Mammary epithelial cell (primary cell): ENCODE measurements around the gene KDM4B.

Experiments used
- CTCF ChIP-seq, 2 donors: IDR thresholded peaks in 1 of 2; conservative IDR thresholded peaks in 1 of 2; 2 replicates each; pipeline ENCODE4 v1.5.1; 2011 to 2012; ENCODE audit warnings: inconsistent platforms in 2 of 2, low read length in 2 of 2, mild to moderate bottlenecking in 2 of 2, control low read depth in 1 of 2, low read depth in 1 of 2; ENCODE audit not compliant: insufficient read depth in 1 of 2; ENCODE audit errors: extremely low read depth in 1 of 2
- EZH2 ChIP-seq: IDR thresholded peaks from 2 replicates; pipeline ENCODE4 v1.6.1; 2012; ENCODE audit warnings: low read length, inconsistent platforms, borderline replicate concordance

- no peak for TF ChIP-seq CTCF (conservative IDR thresholded peaks at IDR 0.05 in 1 of 2, IDR thresholded peaks at IDR 0.05 in 1 of 2; ENCODE audit: extremely low read depth in 1 of 2, insufficient read depth in 1 of 2, low read depth in 1 of 2, low read length in 2 of 2)
- TF ChIP-seq EZH2 = no peak
Measured at GRCh38 chr19:5142725-5143097, 173.8 kb downstream of the KDM4B start.
